Ovary (tissue), 3 donors: Measurements from ENCODE around the gene SIGLECL1.

Experiments
- CTCF ChIP-seq, 3 donors: fragments of 450-650 bp in 2 of 3; fragments of 200-600 bp in 1 of 3; IDR thresholded peaks; one replicate each; pipeline versions ENCODE4 v1.5.1 to v1.8.0; 2016 to 2022; ENCODE audit warnings: antibody characterized with exemption in 3 of 3, mild to moderate bottlenecking in 1 of 3
- EP300 ChIP-seq: sonication (generic); formaldehyde crosslinking; IDR thresholded peaks from one replicate; pipeline ENCODE4 v1.6.1; 2017; ENCODE audit warnings: antibody characterized with exemption
- donor health status: DM: no; HTN: no; CAD: no.

- TF ChIP-seq CTCF (IDR thresholded peaks at IDR 0.05) (no peak), EP300 (no peak)
Observed at GRCh38 chr19:51316688-51317087, 65.8 kb downstream of the SIGLECL1 start.
